Body of pancreas (tissue), 4 donors: ENCODE data around the gene TCHHL1.

Experiments
- CTCF ChIP-seq, 7 experiments: fragments of 450-650 bp in 4 of 7; fragments of 200-600 bp in 3 of 7; sonication (generic) in 3 of 7; IDR thresholded peaks; one replicate each; pipeline ENCODE4 v1.5.1; 2016 to 2019; ENCODE audit warnings: antibody characterized with exemption in 7 of 7
- POLR2A ChIP-seq, 3 donors: fragments of 450-650 bp; IDR thresholded peaks; one replicate each; pipeline ENCODE4 v1.6.1; 2016; ENCODE audit warnings: antibody characterized with exemption in 3 of 3, mild to moderate bottlenecking in 2 of 3

- TF ChIP-seq CTCF (IDR thresholded peaks at IDR 0.05) (no peak), POLR2A (IDR thresholded peaks at IDR 0.05) (no peak)
Measured at GRCh38 chr1:152107984-152108881, 19.4 kb upstream of the TCHHL1 start.
